ENCODE measurements around the gene GMDS.

The GMDS gene

DNA sequence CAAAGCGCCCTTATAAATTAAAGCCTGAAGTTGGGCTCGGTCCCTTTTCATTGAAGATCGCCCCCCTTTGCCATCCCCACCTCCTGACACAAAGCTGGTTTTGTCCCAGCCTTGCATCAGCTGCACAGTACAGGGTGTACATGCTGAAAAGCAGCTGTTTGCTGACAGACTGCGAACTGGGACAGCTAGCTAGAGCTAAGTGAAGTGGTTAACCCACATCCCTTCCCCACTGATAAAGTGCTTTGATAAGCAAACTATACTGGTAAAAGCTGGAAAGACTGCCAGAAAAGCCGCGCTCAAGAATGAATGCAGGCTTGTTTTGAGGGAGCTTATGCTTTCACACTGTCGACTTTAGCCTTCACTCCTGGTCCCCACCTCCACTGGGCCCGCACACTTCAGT lies 207.3 kb downstream of the GMDS start:
- DNase-seq (ENCODE audit: low read depth in 2 of 2), result peak in 1 of 2 donors; percentile 70
- H3K4me3 ChIP-seq (replicated peaks in 1 of 2; ENCODE audit: low read depth in 2 of 2, low read length in 2 of 2), result no peak overlapping the region
- TF ChIP-seq, protein P1, sequence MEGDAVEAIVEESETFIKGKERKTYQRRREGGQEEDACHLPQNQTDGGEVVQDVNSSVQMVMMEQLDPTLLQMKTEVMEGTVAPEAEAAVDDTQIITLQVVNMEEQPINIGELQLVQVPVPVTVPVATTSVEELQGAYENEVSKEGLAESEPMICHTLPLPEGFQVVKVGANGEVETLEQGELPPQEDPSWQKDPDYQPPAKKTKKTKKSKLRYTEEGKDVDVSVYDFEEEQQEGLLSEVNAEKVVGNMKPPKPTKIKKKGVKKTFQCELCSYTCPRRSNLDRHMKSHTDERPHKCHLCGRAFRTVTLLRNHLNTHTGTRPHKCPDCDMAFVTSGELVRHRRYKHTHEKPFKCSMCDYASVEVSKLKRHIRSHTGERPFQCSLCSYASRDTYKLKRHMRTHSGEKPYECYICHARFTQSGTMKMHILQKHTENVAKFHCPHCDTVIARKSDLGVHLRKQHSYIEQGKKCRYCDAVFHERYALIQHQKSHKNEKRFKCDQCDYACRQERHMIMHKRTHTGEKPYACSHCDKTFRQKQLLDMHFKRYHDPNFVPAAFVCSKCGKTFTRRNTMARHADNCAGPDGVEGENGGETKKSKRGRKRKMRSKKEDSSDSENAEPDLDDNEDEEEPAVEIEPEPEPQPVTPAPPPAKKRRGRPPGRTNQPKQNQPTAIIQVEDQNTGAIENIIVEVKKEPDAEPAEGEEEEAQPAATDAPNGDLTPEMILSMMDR (IDR thresholded peaks at IDR 0.05; ENCODE audit: low read depth, low read length), result no peak

DNA sequence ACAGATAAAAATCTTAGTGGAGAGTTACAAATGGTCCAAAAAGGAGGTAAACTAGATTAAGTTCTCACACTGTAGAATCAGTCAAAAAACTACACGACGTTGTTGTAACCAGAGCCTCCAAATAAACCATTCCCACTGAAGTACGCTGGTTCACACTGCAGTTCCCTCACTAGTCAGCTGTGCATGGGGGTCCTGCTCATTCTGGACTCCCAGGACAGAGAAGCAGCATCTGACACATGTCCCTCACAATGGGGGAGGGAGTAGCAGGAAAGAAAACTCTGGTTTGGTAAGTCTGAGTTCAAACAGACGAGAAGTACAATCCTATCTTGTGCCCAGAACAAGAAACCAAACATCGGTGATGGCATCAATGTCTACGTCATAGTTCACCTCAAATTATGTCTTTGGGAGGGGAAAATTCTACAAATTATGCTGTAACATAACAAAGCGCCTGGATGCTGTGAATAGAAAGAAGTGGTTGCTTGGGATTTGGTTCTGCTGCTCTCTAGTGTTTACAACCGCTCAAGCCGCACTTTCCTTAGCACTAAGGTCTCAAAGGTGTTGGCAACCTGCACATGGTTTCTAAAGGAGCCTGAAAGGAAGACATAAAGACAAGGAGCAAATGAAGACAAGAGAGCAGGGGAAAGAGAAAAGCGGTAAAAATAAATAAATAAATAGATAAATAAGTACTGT lies 208.0 kb downstream of the GMDS start:
- peak; percentile 15 to 31 for DNase-seq (ENCODE audit: low read depth in 2 of 2)
- no peak overlapping the region for H3K4me3 ChIP-seq (replicated peaks in 1 of 2; ENCODE audit: low read depth in 2 of 2, low read length in 2 of 2)
- TF ChIP-seq, protein P1 (IDR thresholded peaks at IDR 0.05; ENCODE audit: low read depth, low read length), result no peak

DNA sequence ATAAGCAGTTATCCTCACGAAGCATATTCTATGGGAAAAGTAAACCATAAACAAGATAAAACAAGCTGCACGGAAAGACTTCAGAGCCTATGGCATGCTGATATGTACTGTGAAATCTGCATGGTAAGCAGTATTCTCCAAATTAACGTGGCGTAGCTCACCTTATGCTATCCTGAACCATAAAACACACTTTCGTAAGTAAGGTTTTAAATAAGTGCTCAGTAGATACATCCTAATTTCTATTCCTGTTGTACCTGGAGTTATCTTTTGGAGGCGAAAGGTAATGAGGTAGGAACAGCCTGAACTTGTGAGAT lies 208.7 kb downstream of the GMDS start:
- H3K4me3 ChIP-seq (replicated peaks in 1 of 2; ENCODE audit: low read depth in 2 of 2, low read length in 2 of 2), result no peak overlapping the region
- DNase-seq (ENCODE audit: low read depth in 2 of 2), result no peak
- TF ChIP-seq, protein P1 (IDR thresholded peaks at IDR 0.05; ENCODE audit: low read depth, low read length), result no peak

DNA sequence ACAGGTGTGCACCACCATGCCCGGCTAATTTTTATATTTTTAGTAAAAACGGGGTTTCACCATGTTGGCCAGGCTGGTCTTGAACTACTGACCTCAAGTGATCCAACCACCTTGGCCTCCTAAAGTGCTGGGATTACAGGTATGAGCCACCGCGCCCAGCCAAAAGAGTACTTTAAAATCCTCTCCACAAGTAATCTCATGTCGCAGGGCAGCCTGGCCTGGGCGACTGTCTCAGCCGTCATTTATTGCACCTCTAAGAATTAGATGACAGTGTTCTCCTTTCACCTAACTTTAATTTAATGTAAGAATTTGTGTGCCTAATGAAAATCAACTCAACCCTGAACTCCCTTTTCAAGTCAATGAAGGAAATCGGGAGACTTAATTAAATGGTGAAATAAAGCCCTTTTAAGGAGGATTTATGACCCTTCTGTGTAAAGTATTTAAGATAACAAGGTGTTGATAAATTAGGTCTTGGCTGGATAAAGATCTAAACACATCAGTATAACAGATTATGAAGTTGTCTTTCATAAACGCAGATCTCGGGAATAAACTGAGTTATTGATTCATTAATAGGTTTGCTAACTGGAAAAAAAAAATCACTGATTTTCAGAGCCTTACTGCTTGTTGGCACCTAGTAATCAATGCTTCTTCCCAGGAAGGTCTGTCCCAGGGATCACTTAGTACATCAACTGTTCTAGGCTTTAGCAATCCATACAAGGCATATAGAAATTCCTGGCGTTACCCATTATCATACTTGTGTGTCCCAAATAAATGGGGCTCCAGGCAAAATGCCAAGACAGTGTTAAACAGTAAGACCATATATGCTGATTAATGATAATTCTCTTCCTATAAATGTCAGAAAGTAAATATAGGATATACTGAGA lies 209.3 kb downstream of the GMDS start:
- no peak overlapping the region for H3K4me3 ChIP-seq (replicated peaks in 1 of 2; ENCODE audit: low read depth in 2 of 2, low read length in 2 of 2)
- TF ChIP-seq, protein P1 (IDR thresholded peaks at IDR 0.05; ENCODE audit: low read depth, low read length), result no peak
- DNase-seq (ENCODE audit: low read depth in 2 of 2), result no peak

DNA sequence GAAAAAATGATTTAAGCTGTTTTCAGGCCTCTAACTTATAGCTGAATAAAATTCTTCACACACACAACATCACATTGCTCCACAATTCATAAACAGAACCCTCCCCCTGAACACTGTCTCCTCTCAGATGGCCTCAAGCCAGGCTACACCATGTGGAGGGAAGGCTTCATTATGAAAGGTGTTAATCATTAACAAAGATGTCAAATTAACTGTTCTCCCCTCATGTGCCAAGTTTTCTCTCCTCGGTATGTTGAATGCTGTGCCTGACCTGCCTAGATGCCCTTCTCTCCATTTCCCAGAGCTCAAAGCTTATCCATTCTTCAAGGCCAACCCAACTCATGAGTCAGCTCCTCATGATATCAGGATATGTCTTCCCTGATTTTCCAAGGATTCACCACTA lies 210.4 kb downstream of the GMDS start:
- TF ChIP-seq, protein P1 (IDR thresholded peaks at IDR 0.05; ENCODE audit: low read depth, low read length), result no peak
- no peak overlapping the region for H3K4me3 ChIP-seq (replicated peaks in 1 of 2; ENCODE audit: low read depth in 2 of 2, low read length in 2 of 2)
- DNase-seq (ENCODE audit: low read depth in 2 of 2), result no peak

DNA sequence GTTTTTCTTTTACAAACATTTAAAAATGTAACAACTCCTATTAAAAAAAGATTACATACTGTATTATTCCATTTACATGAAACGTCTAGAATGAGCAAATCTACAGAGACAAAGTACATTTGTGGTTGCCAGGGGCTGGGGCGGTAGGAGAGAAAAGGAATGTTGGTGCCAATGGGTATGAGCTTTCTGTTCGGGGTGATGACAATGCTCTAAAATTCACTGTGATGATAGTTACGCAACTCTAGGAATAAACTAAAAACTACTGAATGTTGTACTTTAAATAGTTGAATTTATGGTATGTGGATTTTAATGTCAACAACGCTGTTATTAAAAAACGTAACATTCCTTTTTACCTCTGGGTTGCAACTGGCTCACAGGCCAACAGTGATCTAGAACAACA lies 211.1 kb downstream of the GMDS start:
- H3K4me3 ChIP-seq (replicated peaks in 1 of 2; ENCODE audit: low read depth in 2 of 2, low read length in 2 of 2), result no peak overlapping the region
- TF ChIP-seq, protein P1 (IDR thresholded peaks at IDR 0.05; ENCODE audit: low read depth, low read length), result no peak
- DNase-seq (ENCODE audit: low read depth in 2 of 2), result peak in 1 of 2 donors; percentile 53
